Measurements from ENCODE around the gene IRX2.
A peak's percentile ranks its signal among the peaks of the same experiment; 100 is the strongest.

Gene IRX2

DNA sequence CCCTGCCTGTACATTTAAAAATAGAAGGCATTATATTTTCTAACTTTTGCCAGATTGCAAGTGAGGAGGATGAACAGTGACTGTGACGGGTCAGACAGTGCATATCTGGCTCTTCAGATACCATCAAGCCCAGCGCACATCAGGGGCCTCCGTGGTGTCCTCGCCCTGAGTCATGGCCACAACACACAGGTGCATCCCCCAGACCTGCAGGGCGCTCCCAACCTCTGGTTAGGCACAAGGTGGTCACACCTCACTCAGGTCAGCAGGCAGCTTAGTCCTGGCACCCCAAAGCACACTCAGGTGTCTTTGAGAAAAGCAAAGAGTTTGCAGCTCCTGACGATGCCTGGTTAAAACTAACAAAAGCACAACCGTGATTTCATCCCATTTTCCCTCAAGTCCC lies 28.6 kb downstream of the IRX2 start:
- no peak overlapping the region for H2AFZ ChIP-seq (ENCODE audit: low read depth, low read length)
- H3K4ac ChIP-seq (ENCODE audit: low read depth in 1 of 2, low read length in 2 of 2), result no peak overlapping the region
- no peak overlapping the region for H3K9ac ChIP-seq (ENCODE audit: low read length)
- no peak overlapping the region for H3K18ac ChIP-seq (ENCODE audit: low read depth in 1 of 2, low read length in 2 of 2)
- H3K4me1 ChIP-seq (ENCODE audit: control insufficient read depth, insufficient read depth, low read depth, low read length), result no peaks in the 10 kb centered on the region
- no peak overlapping the region for H3K23ac ChIP-seq (ENCODE audit: low read length in 2 of 2)
- no peak overlapping the region for H2AK5ac ChIP-seq (ENCODE audit: low read length, severe bottlenecking)
- no peaks in the 10 kb centered on the region for H3K9me3 ChIP-seq (ENCODE audit: control insufficient read depth, low read length)
- no peaks in the 10 kb centered on the region for H3K79me1 ChIP-seq (replicated peaks; ENCODE audit: low read length, poor library complexity, severe bottlenecking)
- WGBS, result 72% methylated on average over 7 of the region's 7 CpGs
- no peak overlapping the region for H4K91ac ChIP-seq (ENCODE audit: low read length)
- no peak overlapping the region for H2BK120ac ChIP-seq (ENCODE audit: low read depth, low read length)
- no peak overlapping the region for H2BK5ac ChIP-seq (ENCODE audit: low read depth, low read length, poor library complexity, severe bottlenecking)
- no peak overlapping the region for H2BK15ac ChIP-seq (ENCODE audit: low read depth, poor library complexity, severe bottlenecking)
- H2BK12ac ChIP-seq (ENCODE audit: low read length in 2 of 2), result no peak overlapping the region
- peaks cover 0 to 36% of the 10 kb centered on the region in 2 experiments for H3K27me3 ChIP-seq (ENCODE audit: control insufficient read depth in 1 of 2, insufficient read depth in 1 of 2, low read length in 2 of 2)
- no peak for DNase-seq
- no peaks in the 10 kb centered on the region for H3K36me3 ChIP-seq (ENCODE audit: control insufficient read depth in 1 of 2, insufficient read depth in 2 of 2, low read depth in 1 of 2, low read length in 2 of 2)
- H3K27ac ChIP-seq (ENCODE audit: low read length, poor library complexity, severe bottlenecking), result no peak overlapping the region
- H3K14ac ChIP-seq (ENCODE audit: low read length in 2 of 2), result no peak overlapping the region
- no peak overlapping the region for H4K8ac ChIP-seq (ENCODE audit: low read length)
- no peak overlapping the region for H3K4me3 ChIP-seq (ENCODE audit: insufficient read depth in 1 of 2, low read depth in 1 of 2, low read length in 2 of 2)
- H3K4me2 ChIP-seq (ENCODE audit: low read length, poor library complexity, severe bottlenecking), result no peak overlapping the region

DNA sequence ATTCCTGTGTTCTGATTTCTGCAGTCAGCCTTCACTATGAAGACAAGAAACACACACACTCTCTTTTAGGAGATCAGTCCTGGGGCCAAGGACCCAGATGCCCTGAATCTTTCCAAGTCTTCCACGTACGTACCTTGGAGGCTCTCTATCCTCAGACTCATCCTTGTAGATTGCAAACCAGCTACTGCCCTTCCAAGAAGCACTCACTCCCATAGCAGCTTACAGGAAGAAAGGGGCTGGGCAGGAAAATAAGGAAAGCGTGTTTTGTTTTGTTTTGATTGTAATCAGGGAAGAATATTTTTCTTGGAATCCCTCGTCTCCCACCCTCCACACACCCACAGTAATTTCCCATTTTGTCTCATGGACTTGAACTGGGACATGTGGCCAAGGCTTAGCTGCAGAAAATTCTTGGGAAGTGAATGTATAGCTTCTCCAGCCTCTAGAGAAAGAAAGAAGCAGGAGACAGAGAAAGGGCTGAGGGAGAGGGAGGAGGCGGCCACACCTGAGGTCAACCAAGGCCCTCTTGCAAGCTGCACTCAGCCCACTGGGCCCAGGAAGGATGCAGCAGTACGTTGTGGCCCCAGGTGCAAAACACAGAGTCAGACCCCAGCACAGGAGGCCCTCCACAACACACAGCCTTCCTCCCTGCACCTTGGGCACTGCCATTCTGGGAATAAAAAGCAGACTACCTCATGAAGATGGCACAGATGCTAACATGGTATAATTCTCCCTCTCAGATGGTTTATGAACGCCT lies 29.9 kb downstream of the IRX2 start:
- Histone ChIP-seq H2BK12ac (ENCODE audit: low read length in 2 of 2) (no peak overlapping the region), H3K4me1 (ENCODE audit: control insufficient read depth, insufficient read depth, low read depth, low read length) (no peaks in the 10 kb centered on the region), H3K4me2 (ENCODE audit: low read length, poor library complexity, severe bottlenecking) (no peak overlapping the region), H3K9me3 (ENCODE audit: control insufficient read depth, low read length) (no peaks in the 10 kb centered on the region), H3K27ac (ENCODE audit: low read length, poor library complexity, severe bottlenecking) (no peak overlapping the region), H3K18ac (ENCODE audit: low read depth in 1 of 2, low read length in 2 of 2) (no peak overlapping the region), H2BK15ac (ENCODE audit: low read depth, poor library complexity, severe bottlenecking) (no peak overlapping the region), H4K8ac (ENCODE audit: low read length) (no peak overlapping the region), H3K9ac (ENCODE audit: low read length) (no peak overlapping the region), H2AK5ac (ENCODE audit: low read length, severe bottlenecking) (no peak overlapping the region), H3K27me3 (ENCODE audit: control insufficient read depth in 1 of 2, insufficient read depth in 1 of 2, low read length in 2 of 2) (peaks cover 0 to 30% of the 10 kb centered on the region in 2 experiments), H2BK120ac (ENCODE audit: low read depth, low read length) (no peak overlapping the region), H3K79me1 (replicated peaks; ENCODE audit: low read length, poor library complexity, severe bottlenecking) (no peaks in the 10 kb centered on the region), H2BK5ac (ENCODE audit: low read depth, low read length, poor library complexity, severe bottlenecking) (no peak overlapping the region), H3K23ac (ENCODE audit: low read length in 2 of 2) (no peak overlapping the region), H3K4me3 (ENCODE audit: insufficient read depth in 1 of 2, low read depth in 1 of 2, low read length in 2 of 2) (peak overlapping the region in 1 of 2 experiments; percentile 14), H2AFZ (ENCODE audit: low read depth, low read length) (no peak overlapping the region), H3K14ac (ENCODE audit: low read length in 2 of 2) (no peak overlapping the region), H4K91ac (ENCODE audit: low read length) (no peak overlapping the region), H3K36me3 (ENCODE audit: control insufficient read depth in 1 of 2, insufficient read depth in 2 of 2, low read depth in 1 of 2, low read length in 2 of 2) (no peaks in the 10 kb centered on the region), H3K4ac (ENCODE audit: low read depth in 1 of 2, low read length in 2 of 2) (no peak overlapping the region)
- 61% methylated on average over 2 of the region's 7 CpGs for WGBS
- DNase-seq, result no peak

DNA sequence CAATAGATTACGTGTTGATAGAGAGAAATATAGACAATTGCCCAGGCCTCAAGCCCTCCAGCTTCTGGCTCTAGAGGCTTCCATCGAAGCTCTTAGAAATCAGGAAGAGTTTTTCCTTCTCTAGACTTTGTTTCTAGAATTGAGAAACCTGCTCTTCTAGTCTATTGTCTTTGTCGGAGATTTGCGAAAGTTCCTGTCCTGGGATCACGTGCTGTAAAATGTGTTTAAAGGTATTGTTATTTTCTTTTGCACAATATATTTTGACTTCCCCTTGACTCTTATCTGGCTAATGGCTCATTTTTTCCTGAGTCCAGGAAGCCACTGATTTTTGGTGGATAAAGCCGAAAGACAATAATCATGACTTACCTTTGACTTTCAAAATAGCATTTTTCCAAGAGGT lies 32.1 kb downstream of the IRX2 start:
- Histone ChIP-seq H2BK5ac (ENCODE audit: low read depth, low read length, poor library complexity, severe bottlenecking) (no peak overlapping the region), H3K9me3 (ENCODE audit: control insufficient read depth, low read length) (no peaks in the 10 kb centered on the region), H3K4me2 (ENCODE audit: low read length, poor library complexity, severe bottlenecking) (no peak overlapping the region), H3K14ac (ENCODE audit: low read length in 2 of 2) (no peak overlapping the region), H2BK12ac (ENCODE audit: low read length in 2 of 2) (no peak overlapping the region), H4K8ac (ENCODE audit: low read length) (no peak overlapping the region), H2BK15ac (ENCODE audit: low read depth, poor library complexity, severe bottlenecking) (no peak overlapping the region), H3K18ac (ENCODE audit: low read depth in 1 of 2, low read length in 2 of 2) (no peak overlapping the region), H3K4ac (ENCODE audit: low read depth in 1 of 2, low read length in 2 of 2) (no peak overlapping the region), H3K36me3 (ENCODE audit: control insufficient read depth in 1 of 2, insufficient read depth in 2 of 2, low read depth in 1 of 2, low read length in 2 of 2) (no peaks in the 10 kb centered on the region), H3K79me1 (replicated peaks; ENCODE audit: low read length, poor library complexity, severe bottlenecking) (no peaks in the 10 kb centered on the region), H3K27ac (ENCODE audit: low read length, poor library complexity, severe bottlenecking) (no peak overlapping the region), H4K91ac (ENCODE audit: low read length) (no peak overlapping the region), H2AK5ac (ENCODE audit: low read length, severe bottlenecking) (no peak overlapping the region), H2BK120ac (ENCODE audit: low read depth, low read length) (no peak overlapping the region), H3K23ac (ENCODE audit: low read length in 2 of 2) (no peak overlapping the region), H3K4me3 (ENCODE audit: insufficient read depth in 1 of 2, low read depth in 1 of 2, low read length in 2 of 2) (no peak overlapping the region), H3K27me3 (ENCODE audit: control insufficient read depth in 1 of 2, insufficient read depth in 1 of 2, low read length in 2 of 2) (peaks cover 0 to 13% of the 10 kb centered on the region in 2 experiments), H2AFZ (ENCODE audit: low read depth, low read length) (no peak overlapping the region), H3K9ac (ENCODE audit: low read length) (no peak overlapping the region), H3K4me1 (ENCODE audit: control insufficient read depth, insufficient read depth, low read depth, low read length) (no peaks in the 10 kb centered on the region)
- 74% methylated on average over 2 of the region's 6 CpGs for WGBS
- DNase-seq, result no peak

DNA sequence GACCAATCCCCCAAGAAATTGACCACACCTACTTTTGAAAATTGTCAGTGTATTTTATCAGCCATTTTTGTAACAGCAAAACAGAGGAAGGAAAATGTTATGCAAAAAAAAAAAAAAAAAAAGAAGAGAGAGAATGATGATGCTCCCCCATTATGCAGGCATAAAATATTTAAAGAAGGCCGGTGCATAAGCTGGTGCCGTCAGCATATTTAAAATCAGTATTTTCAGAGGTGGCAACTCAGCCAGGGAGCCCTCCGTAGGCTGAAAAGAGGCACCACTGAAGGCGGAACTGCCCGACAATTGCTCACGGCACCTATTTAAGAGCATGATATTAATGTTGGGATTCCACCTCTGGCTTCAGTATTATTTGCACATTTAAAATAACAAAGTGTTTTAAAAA lies 33.4 kb downstream of the IRX2 start:
- Histone ChIP-seq H3K27ac (ENCODE audit: low read length, poor library complexity, severe bottlenecking) (no peak overlapping the region), H2BK15ac (ENCODE audit: low read depth, poor library complexity, severe bottlenecking) (no peak overlapping the region), H4K8ac (ENCODE audit: low read length) (no peak overlapping the region), H3K23ac (ENCODE audit: low read length in 2 of 2) (no peak overlapping the region), H2BK12ac (ENCODE audit: low read length in 2 of 2) (no peak overlapping the region), H3K36me3 (ENCODE audit: control insufficient read depth in 1 of 2, insufficient read depth in 2 of 2, low read depth in 1 of 2, low read length in 2 of 2) (no peaks in the 10 kb centered on the region), H3K4me3 (ENCODE audit: insufficient read depth in 1 of 2, low read depth in 1 of 2, low read length in 2 of 2) (no peak overlapping the region), H3K9me3 (ENCODE audit: control insufficient read depth, low read length) (no peaks in the 10 kb centered on the region), H3K18ac (ENCODE audit: low read depth in 1 of 2, low read length in 2 of 2) (no peak overlapping the region), H3K9ac (ENCODE audit: low read length) (no peak overlapping the region), H2BK5ac (ENCODE audit: low read depth, low read length, poor library complexity, severe bottlenecking) (no peak overlapping the region), H2AK5ac (ENCODE audit: low read length, severe bottlenecking) (no peak overlapping the region), H3K79me1 (replicated peaks; ENCODE audit: low read length, poor library complexity, severe bottlenecking) (no peaks in the 10 kb centered on the region), H3K14ac (ENCODE audit: low read length in 2 of 2) (no peak overlapping the region), H3K27me3 (ENCODE audit: control insufficient read depth in 1 of 2, insufficient read depth in 1 of 2, low read length in 2 of 2) (peaks cover 0 to 22% of the 10 kb centered on the region in 2 experiments), H2AFZ (ENCODE audit: low read depth, low read length) (no peak overlapping the region), H3K4me1 (ENCODE audit: control insufficient read depth, insufficient read depth, low read depth, low read length) (no peaks in the 10 kb centered on the region), H3K4ac (ENCODE audit: low read depth in 1 of 2, low read length in 2 of 2) (no peak overlapping the region), H4K91ac (ENCODE audit: low read length) (no peak overlapping the region), H2BK120ac (ENCODE audit: low read depth, low read length) (no peak overlapping the region), H3K4me2 (ENCODE audit: low read length, poor library complexity, severe bottlenecking) (no peak overlapping the region)
- DNase-seq, result no peak
- WGBS, result 87% methylated on average over 3 of the region's 6 CpGs
